ENCODE measurements around the gene SERPINC1.

SERPINC1 gene

GRCh38 chr1:173869021-173869359 is 48.1 kb downstream of the SERPINC1 start:
- Histone ChIP-seq H3K4me1 (ENCODE audit: control insufficient read depth, insufficient read depth, low read length) (0 out of 2 replicates have a peak, but pooled peaks cover 4% of the 10 kb centered on the region), H3K4me3 (ENCODE audit: low read depth, low read length) (peak overlapping the region; percentile 97), H3K27me3 (ENCODE audit: control insufficient read depth, insufficient read depth, low read length) (no peaks in the 10 kb centered on the region)

GRCh38 chr1:173868266-173869020 is 48.7 kb downstream of the SERPINC1 start, which contains the start of gene ZBTB37:
Gene ZBTB37, plus strand, starts transcription at chr1:173868380. Its CDS starts 1,846 bp downstream, at chr1:173870226.
- Histone ChIP-seq H3K27me3 (ENCODE audit: control insufficient read depth, insufficient read depth, low read length) (no peaks in the 10 kb centered on the region), H3K4me3 (ENCODE audit: low read depth, low read length) (peak within 1 kb of the TSS; percentile 97), H3K36me3 (ENCODE audit: control insufficient read depth, insufficient read depth, low read length) (peaks cover 59% of the 10 kb centered on the region), H3K27ac (ENCODE audit: low read depth, low read length) (peak within 1 kb of the TSS; percentile 96), H3K4me1 (ENCODE audit: control insufficient read depth, insufficient read depth, low read length) (0 out of 2 replicates have a peak, but pooled peaks cover 4% of the 10 kb centered on the region), H3K9ac (ENCODE audit: low read length) (peak within 1 kb of the TSS; percentile 98), H3K9me3 (ENCODE audit: control insufficient read depth, insufficient read depth, low read depth, low read length) (no peaks in the 10 kb centered on the region)

More at GRCh38 chr1:173869021-173869359, 48.1 kb downstream of the SERPINC1 start:
- peaks cover 56% of the 10 kb centered on the region for H3K36me3 ChIP-seq (ENCODE audit: control insufficient read depth, insufficient read depth, low read length)
- H3K9ac ChIP-seq (ENCODE audit: low read length) = peak overlapping the region; percentile 88
- H3K27ac ChIP-seq (ENCODE audit: low read depth, low read length) = 0 out of 2 replicates have a peak overlapping the region, but pooled peaks have one; percentile 87
- no peaks in the 10 kb centered on the region for H3K9me3 ChIP-seq (ENCODE audit: control insufficient read depth, insufficient read depth, low read depth, low read length)

- Histone ChIP-seq H3K9ac (ENCODE audit: low read length) (peak within 1 kb of the TSS; percentile 98), H3K4me1 (ENCODE audit: control insufficient read depth, insufficient read depth, low read length) (0 out of 2 replicates have a peak, but pooled peaks cover 4% of the 10 kb centered on the region), H3K4me3 (ENCODE audit: low read depth, low read length) (peak within 1 kb of the TSS; percentile 97), H3K36me3 (ENCODE audit: control insufficient read depth, insufficient read depth, low read length) (peaks cover 62% of the 10 kb centered on the region), H3K9me3 (ENCODE audit: control insufficient read depth, insufficient read depth, low read depth, low read length) (no peaks in the 10 kb centered on the region), H3K27me3 (ENCODE audit: control insufficient read depth, insufficient read depth, low read length) (no peaks in the 10 kb centered on the region), H3K27ac (ENCODE audit: low read depth, low read length) (peak within 1 kb of the TSS; percentile 96)
Measured at GRCh38 chr1:173867753-173868265, 49.3 kb downstream of the SERPINC1 start, which contains the start of gene GAS5. Gene GAS5, minus strand, starts transcription at chr1:173867989.

- 0 out of 2 replicates have a peak, but pooled peaks cover 4% of the 10 kb centered on the region for H3K4me1 ChIP-seq (ENCODE audit: control insufficient read depth, insufficient read depth, low read length)
- peak overlapping the region; percentile 98 for H3K9ac ChIP-seq (ENCODE audit: low read length)
- peaks cover 64% of the 10 kb centered on the region for H3K36me3 ChIP-seq (ENCODE audit: control insufficient read depth, insufficient read depth, low read length)
- peak overlapping the region; percentile 96 for H3K27ac ChIP-seq (ENCODE audit: low read depth, low read length)
- H3K27me3 ChIP-seq (ENCODE audit: control insufficient read depth, insufficient read depth, low read length) = no peaks in the 10 kb centered on the region
- H3K4me3 ChIP-seq (ENCODE audit: low read depth, low read length) = peak overlapping the region; percentile 97
- H3K9me3 ChIP-seq (ENCODE audit: control insufficient read depth, insufficient read depth, low read depth, low read length) = no peaks in the 10 kb centered on the region
Measured at GRCh38 chr1:173867141-173867752, 49.9 kb downstream of the SERPINC1 start.

GRCh38 chr1:173866413-173867115 is 50.6 kb downstream of the SERPINC1 start:
- Histone ChIP-seq H3K9me3 (ENCODE audit: control insufficient read depth, insufficient read depth, low read depth, low read length) (no peaks in the 10 kb centered on the region), H3K4me1 (ENCODE audit: control insufficient read depth, insufficient read depth, low read length) (0 out of 2 replicates have a peak, but pooled peaks cover 4% of the 10 kb centered on the region), H3K27ac (ENCODE audit: low read depth, low read length) (peak overlapping the region; percentile 96), H3K27me3 (ENCODE audit: control insufficient read depth, insufficient read depth, low read length) (no peaks in the 10 kb centered on the region), H3K4me3 (ENCODE audit: low read depth, low read length) (peak overlapping the region; percentile 97), H3K9ac (ENCODE audit: low read length) (peak overlapping the region; percentile 98), H3K36me3 (ENCODE audit: control insufficient read depth, insufficient read depth, low read length) (peaks cover 64% of the 10 kb centered on the region)

GRCh38 chr1:173865468-173866164 is 51.5 kb downstream of the SERPINC1 start:
- no peaks in the 10 kb centered on the region for H3K27me3 ChIP-seq (ENCODE audit: control insufficient read depth, insufficient read depth, low read length)
- H3K27ac ChIP-seq (ENCODE audit: low read depth, low read length) = peak overlapping the region; percentile 96
- H3K4me3 ChIP-seq (ENCODE audit: low read depth, low read length) = peak overlapping the region; percentile 97
- H3K4me1 ChIP-seq (ENCODE audit: control insufficient read depth, insufficient read depth, low read length) = 0 out of 2 replicates have a peak, but pooled peaks cover 4% of the 10 kb centered on the region
- no peaks in the 10 kb centered on the region for H3K9me3 ChIP-seq (ENCODE audit: control insufficient read depth, insufficient read depth, low read depth, low read length)
- H3K36me3 ChIP-seq (ENCODE audit: control insufficient read depth, insufficient read depth, low read length) = peaks cover 61% of the 10 kb centered on the region
- H3K9ac ChIP-seq (ENCODE audit: low read length) = peak overlapping the region; percentile 98

GRCh38 chr1:173864179-173864867 is 52.8 kb downstream of the SERPINC1 start:
- Histone ChIP-seq H3K27ac (ENCODE audit: low read depth, low read length) (0 out of 2 replicates have a peak overlapping the region, but pooled peaks have one; percentile 56), H3K27me3 (ENCODE audit: control insufficient read depth, insufficient read depth, low read length) (no peaks in the 10 kb centered on the region), H3K9me3 (ENCODE audit: control insufficient read depth, insufficient read depth, low read depth, low read length) (no peaks in the 10 kb centered on the region), H3K4me1 (ENCODE audit: control insufficient read depth, insufficient read depth, low read length) (0 out of 2 replicates have a peak, but pooled peaks cover 4% of the 10 kb centered on the region), H3K4me3 (ENCODE audit: low read depth, low read length) (peak overlapping the region; percentile 97), H3K36me3 (ENCODE audit: control insufficient read depth, insufficient read depth, low read length) (peaks cover 62% of the 10 kb centered on the region), H3K9ac (ENCODE audit: low read length) (peak overlapping the region; percentile 98)

GRCh38 chr1:173863224-173864161 is 53.6 kb downstream of the SERPINC1 start:
- H3K9ac ChIP-seq (ENCODE audit: low read length) = no peak overlapping the region
- no peaks in the 10 kb centered on the region for H3K27me3 ChIP-seq (ENCODE audit: control insufficient read depth, insufficient read depth, low read length)
- no peak overlapping the region for H3K27ac ChIP-seq (ENCODE audit: low read depth, low read length)
- no peak overlapping the region for H3K4me3 ChIP-seq (ENCODE audit: low read depth, low read length)
- H3K36me3 ChIP-seq (ENCODE audit: control insufficient read depth, insufficient read depth, low read length) = peaks cover 67% of the 10 kb centered on the region
- no peaks in the 10 kb centered on the region for H3K9me3 ChIP-seq (ENCODE audit: control insufficient read depth, insufficient read depth, low read depth, low read length)
- H3K4me1 ChIP-seq (ENCODE audit: control insufficient read depth, insufficient read depth, low read length) = 0 out of 2 replicates have a peak, but pooled peaks cover 4% of the 10 kb centered on the region

- Histone ChIP-seq H3K27ac (ENCODE audit: low read depth, low read length) (no peak overlapping the region), H3K36me3 (ENCODE audit: control insufficient read depth, insufficient read depth, low read length) (peaks cover 74% of the 10 kb centered on the region), H3K4me1 (ENCODE audit: control insufficient read depth, insufficient read depth, low read length) (0 out of 2 replicates have a peak, but pooled peaks cover 4% of the 10 kb centered on the region), H3K9ac (ENCODE audit: low read length) (no peak overlapping the region), H3K9me3 (ENCODE audit: control insufficient read depth, insufficient read depth, low read depth, low read length) (no peaks in the 10 kb centered on the region), H3K4me3 (ENCODE audit: low read depth, low read length) (no peak overlapping the region), H3K27me3 (ENCODE audit: control insufficient read depth, insufficient read depth, low read length) (no peaks in the 10 kb centered on the region)
Measured at GRCh38 chr1:173862769-173863223, 54.3 kb downstream of the SERPINC1 start.
